Mucosa of stomach (tissue), 1 donor: ENCODE measurements around the gene AS3MT.
"Not testable (repeated sequence)": the region's sequence is repeated elsewhere in the genome, so short reads cannot be mapped to it uniquely, and the experiment has no call there.

ENCODE experiments used
- H3K27me3 ChIP-seq: one replicate; pipeline ENCODE4 v1.7.0; 2013; ENCODE audit warnings: mild to moderate bottlenecking, low read length; ENCODE audit not compliant: control insufficient read depth, insufficient read depth
- H3K36me3 ChIP-seq: one replicate; pipeline ENCODE4 v1.7.0; 2013; ENCODE audit warnings: low read length; ENCODE audit not compliant: control insufficient read depth, insufficient read depth
- H3K4me1 ChIP-seq: one replicate; pipeline ENCODE4 v1.7.0; 2013; ENCODE audit warnings: mild to moderate bottlenecking, low read length; ENCODE audit not compliant: control insufficient read depth, insufficient read depth
- H3K4me3 ChIP-seq: one replicate; pipeline ENCODE4 v1.7.0; 2013; ENCODE audit warnings: low read length
- H3K9ac ChIP-seq: one replicate; pipeline ENCODE4 v1.7.0; 2013; ENCODE audit warnings: mild to moderate bottlenecking, low read length, moderate library complexity
- H3K9me3 ChIP-seq: one replicate; pipeline ENCODE4 v1.7.0; 2013; ENCODE audit warnings: mild to moderate bottlenecking, low read length, moderate library complexity; ENCODE audit not compliant: control insufficient read depth
- donor health status: Pancreatic carcinoma.

Gene AS3MT, protein sequence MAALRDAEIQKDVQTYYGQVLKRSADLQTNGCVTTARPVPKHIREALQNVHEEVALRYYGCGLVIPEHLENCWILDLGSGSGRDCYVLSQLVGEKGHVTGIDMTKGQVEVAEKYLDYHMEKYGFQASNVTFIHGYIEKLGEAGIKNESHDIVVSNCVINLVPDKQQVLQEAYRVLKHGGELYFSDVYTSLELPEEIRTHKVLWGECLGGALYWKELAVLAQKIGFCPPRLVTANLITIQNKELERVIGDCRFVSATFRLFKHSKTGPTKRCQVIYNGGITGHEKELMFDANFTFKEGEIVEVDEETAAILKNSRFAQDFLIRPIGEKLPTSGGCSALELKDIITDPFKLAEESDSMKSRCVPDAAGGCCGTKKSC

DNA sequence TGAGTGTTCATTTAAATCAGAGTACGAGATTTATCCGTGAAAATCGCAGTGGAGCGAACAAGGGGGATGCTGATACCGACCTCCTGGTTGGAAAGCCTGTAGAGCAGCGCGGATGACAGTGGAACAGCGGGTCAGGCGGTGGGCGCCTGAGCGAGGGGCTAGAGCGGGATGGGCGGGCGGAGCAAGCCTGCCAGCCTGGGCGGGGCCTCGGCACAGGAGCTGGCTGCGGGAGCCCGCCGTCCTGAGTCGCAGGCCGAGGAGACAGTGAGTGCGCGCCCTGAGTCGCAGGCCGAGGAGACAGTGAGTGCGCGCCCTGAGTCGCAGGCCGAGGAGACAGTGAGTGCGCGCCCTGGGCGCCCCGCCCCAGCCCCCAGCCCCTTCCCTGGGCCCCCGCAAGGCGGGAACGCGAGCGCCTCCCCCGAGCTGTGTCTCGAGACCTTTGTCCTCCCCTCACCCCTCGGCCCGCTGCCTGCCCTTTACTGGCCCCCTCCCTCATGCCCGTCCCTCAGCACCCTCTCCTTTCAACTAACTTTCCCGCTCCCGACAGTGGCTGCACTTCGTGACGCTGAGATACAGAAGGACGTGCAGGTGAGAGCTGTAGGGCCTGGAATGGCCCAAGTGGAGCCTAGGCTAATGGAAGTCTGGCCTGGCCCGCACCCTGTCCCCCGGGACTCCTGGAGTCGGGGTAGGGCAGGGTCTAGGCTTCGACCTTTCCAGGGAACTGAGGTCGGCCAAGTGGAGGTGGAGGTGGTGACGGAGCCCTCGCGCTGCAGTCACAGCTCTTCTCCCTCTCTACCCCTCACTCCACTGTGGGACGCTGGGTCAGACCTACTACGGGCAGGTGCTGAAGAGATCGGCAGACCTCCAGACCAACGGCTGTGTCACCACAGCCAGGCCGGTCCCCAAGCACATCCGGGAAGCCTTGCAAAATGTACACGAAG is at the start of gene AS3MT:
TSS of gene AS3MT (plus strand) at position 213 of the 941 bp plus-strand sequence. CDS start at position 336, 123 bp downstream.
- H3K9me3 ChIP-seq, result no peaks in the 10 kb centered on the region
- H3K4me3 ChIP-seq, result no peak within 1 kb of the TSS
- peaks cover 8% of the 10 kb centered on the region for H3K27me3 ChIP-seq
- no peaks in the 10 kb centered on the region for H3K36me3 ChIP-seq
- H3K4me1 ChIP-seq, result peaks cover 9% of the 10 kb centered on the region
- peak within 1 kb of the TSS; percentile 64 for H3K9ac ChIP-seq

DNA sequence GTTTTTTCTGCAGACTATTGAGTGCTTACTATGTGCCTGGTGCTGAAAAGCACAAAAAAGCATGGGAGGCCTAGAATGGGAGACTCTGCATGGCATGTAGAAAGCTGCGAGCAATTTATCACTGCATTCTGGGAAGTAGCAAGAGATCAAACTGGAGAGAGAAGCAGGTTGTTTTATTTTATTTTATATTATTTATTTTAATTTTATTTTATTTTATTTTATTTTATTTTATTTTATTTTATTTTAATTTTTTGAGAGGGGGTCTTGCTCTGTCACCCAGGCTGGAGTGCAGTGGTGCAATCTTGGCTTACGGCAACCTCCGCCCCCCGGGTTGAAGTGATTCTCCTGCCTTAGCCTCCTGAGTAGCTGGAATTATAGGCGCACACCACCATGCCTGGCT is 49.3 kb upstream of the AS3MT start:
- not testable (repeated sequence) for H3K9ac ChIP-seq, H3K4me1 ChIP-seq, H3K9me3 ChIP-seq, H3K27me3 ChIP-seq, H3K36me3 ChIP-seq, H3K4me3 ChIP-seq

DNA sequence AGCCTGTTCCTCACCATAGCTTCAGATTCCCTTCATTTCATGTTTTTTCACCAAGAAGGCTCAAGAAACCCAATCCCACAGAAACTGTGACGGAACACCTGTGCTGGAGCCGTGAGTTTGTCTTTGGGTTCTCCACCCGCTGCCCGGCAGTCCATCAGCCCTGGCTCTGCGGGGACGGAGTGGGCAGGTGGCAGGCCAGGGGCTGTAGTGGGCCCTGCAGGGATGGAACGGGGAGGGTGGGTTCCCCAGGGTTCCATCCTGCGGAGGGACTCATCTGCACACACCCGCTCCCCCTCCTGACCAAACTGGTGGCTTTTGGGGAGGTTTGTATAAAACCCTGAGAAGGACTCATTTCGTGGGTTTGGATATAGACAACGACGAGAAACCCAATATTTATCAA is 47.0 kb upstream of the AS3MT start:
- Histone ChIP-seq H3K4me3 (no peak overlapping the region), H3K9me3 (no peaks in the 10 kb centered on the region), H3K27me3 (no peaks in the 10 kb centered on the region), H3K36me3 (no peaks in the 10 kb centered on the region), H3K4me1 (no peaks in the 10 kb centered on the region), H3K9ac (no peak overlapping the region)

DNA sequence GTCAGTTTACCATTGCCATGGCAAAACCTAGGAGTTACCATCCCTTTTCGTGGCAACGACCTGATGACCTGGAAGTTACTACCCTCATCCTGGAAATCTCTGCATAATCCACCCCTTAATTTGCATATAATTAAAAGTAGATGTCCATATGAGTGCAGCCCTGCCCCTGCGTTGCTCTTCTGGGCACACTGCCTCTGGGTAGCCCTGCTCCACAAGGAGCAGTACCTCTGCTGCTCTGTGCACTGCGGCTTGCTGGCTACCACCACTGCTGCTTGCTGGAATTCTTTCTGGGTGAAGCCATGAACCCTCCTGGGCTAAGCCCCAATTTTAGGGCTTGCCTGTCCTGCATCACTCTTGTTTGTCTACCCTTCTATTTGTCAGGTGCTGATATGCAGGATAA is 44.6 kb upstream of the AS3MT start:
- Histone ChIP-seq H3K27me3 (no peaks in the 10 kb centered on the region), H3K4me3 (no peak overlapping the region)

DNA sequence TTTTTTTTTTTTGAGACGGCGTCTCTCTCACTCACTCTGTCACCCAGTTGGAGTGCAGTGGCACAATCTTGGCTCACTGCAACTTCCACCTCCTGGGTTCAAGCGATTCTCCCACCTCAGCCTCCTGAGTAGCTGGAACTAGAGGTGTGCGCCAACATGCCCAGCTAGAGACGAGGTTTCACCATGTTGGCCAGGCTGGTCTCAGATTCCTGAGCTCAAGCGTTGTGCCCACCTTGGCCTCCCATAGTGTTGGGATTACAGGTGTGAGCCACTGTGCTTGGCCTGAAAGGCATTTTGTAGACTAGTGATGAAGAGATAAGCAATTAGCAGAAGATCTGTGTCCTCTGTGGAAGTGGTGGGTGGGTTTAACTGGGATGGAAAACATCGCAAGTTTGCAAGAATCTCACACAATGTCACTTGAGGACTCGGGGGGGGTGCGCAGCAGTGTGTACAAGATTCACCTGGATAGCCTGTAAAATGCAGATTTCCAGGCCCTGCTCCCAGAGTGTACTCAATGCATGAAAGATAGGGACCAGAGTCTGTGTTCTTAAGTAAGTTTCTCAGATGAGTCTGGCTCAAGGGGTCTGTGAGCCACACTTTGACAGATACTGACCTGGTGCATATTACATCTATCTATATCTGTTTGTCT is 43.0 kb upstream of the AS3MT start:
- H3K9ac ChIP-seq, result no peak overlapping the region
- H3K9me3 ChIP-seq, result no peaks in the 10 kb centered on the region
- H3K4me1 ChIP-seq, result no peaks in the 10 kb centered on the region
- H3K27me3 ChIP-seq, result no peaks in the 10 kb centered on the region
- H3K4me3 ChIP-seq, result no peak overlapping the region
- H3K36me3 ChIP-seq, result no peaks in the 10 kb centered on the region

More for the DNA sequence above, 44.6 kb upstream of the AS3MT start:
- H3K4me1 ChIP-seq, result no peaks in the 10 kb centered on the region
- H3K9me3 ChIP-seq, result no peaks in the 10 kb centered on the region
- no peak overlapping the region for H3K9ac ChIP-seq
- H3K36me3 ChIP-seq, result no peaks in the 10 kb centered on the region

DNA sequence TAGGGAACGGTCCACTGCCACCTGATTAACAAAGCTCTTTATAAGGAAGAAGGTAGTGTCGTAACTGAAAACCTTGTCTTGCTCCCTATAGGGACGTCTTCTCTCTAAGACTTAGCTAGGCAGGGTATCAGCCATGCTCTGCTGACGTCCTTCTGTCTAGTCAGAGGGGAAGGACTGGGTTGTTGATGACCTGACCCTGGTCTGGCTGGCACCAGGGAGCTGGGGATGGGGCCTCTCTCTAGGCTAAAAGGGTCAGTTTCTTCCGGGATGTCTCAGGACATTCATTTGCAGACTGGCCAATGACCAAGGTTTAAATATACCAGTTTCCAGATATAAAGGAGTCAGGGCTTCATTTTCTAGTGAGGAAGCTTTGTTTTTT is 41.7 kb upstream of the AS3MT start:
- Histone ChIP-seq H3K27me3 (no peaks in the 10 kb centered on the region), H3K9me3 (no peaks in the 10 kb centered on the region), H3K4me3 (no peak overlapping the region)

DNA sequence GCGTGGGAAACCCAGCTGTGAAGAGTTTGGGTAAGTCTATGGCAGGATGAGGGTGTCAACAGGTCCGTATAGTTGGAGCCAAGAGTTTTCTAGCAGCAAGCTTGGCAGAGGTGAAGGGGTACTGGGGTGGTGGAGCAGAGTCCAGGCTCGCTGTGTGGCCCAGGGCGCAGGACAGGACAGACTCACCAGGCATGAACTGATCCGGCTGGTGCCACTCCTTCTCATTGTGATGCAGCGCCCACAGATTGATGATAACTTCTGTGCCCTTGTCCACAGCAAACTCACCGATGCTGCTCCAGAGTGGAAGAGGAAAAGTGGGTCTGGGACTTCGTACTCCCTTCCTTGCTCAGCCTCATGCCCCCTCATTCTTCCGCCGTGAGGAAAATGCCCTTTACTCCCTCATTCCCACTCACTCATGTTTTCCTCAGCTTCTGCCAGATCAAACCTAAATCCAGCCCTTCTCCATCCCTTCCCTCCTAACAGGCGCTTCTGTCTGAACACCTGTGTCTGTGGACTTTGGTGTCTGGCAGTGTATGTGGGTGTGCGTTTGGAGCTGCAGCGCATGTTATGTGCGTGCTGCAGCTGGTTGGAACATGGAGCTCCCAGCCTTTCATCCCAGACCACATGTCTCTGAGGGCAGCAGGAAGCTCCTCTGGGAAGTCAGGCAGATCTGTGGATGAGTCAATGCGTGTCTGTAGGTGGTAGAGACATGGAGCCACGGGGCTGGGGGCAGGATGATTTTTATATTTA is 37.8 kb upstream of the AS3MT start:
- Histone ChIP-seq H3K9ac (no peak overlapping the region), H3K9me3 (no peaks in the 10 kb centered on the region), H3K4me1 (peaks cover 14% of the 10 kb centered on the region), H3K36me3 (no peaks in the 10 kb centered on the region), H3K27me3 (no peaks in the 10 kb centered on the region), H3K4me3 (no peak overlapping the region)

More for the DNA sequence above, 41.7 kb upstream of the AS3MT start:
- H3K36me3 ChIP-seq, result no peaks in the 10 kb centered on the region
- H3K4me1 ChIP-seq, result no peaks in the 10 kb centered on the region
- H3K9ac ChIP-seq, result no peak overlapping the region

DNA sequence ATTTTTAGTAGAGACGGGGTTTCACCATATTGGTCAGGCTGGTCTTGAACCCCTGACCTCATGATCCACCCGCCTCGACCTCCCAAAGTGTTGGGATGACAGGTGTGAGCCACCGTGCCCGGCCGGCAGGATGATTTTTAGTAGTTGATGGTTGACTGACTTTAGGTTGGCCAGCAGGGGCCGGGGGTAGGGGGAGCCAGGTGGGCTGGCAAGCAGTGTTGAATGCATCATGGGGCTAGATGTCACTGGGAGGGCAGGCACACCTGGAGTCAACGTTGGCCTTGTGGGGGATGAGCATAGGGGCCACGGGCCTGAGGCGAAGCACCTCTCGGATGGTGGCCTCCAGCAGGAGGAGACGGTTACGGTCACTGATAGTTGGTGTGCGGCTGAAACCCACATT is 37.0 kb upstream of the AS3MT start:
- peaks cover 14% of the 10 kb centered on the region for H3K4me1 ChIP-seq
- H3K9me3 ChIP-seq, result no peaks in the 10 kb centered on the region
- no peaks in the 10 kb centered on the region for H3K36me3 ChIP-seq

DNA sequence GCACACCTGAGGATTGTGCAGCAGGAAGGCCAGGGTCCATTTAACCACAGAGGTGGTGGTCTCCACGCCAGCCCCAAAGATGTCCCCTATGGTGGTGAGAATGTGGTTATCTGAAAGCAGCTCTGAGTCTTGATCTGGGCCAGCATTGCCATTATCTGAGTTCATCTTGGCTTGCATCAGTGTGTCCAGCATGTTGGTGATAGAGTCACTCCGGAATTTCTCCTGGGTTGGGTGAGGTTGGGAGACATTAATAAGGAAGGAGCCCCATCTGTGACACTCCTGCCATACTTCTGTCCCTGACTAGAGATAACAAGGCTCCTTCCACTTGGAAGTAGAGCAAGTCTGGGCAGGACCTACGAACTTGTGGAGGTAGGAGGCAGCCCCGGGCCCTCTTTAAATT is 36.3 kb upstream of the AS3MT start:
- no peaks in the 10 kb centered on the region for H3K36me3 ChIP-seq
- no peak overlapping the region for H3K4me3 ChIP-seq
- H3K27me3 ChIP-seq, result no peaks in the 10 kb centered on the region
- H3K9ac ChIP-seq, result no peak overlapping the region
- H3K9me3 ChIP-seq, result peaks cover 6% of the 10 kb centered on the region
- H3K4me1 ChIP-seq, result peaks cover 14% of the 10 kb centered on the region

More for the DNA sequence above, 37.0 kb upstream of the AS3MT start:
- H3K4me3 ChIP-seq, result no peak overlapping the region
- no peaks in the 10 kb centered on the region for H3K27me3 ChIP-seq
- H3K9ac ChIP-seq, result no peak overlapping the region

DNA sequence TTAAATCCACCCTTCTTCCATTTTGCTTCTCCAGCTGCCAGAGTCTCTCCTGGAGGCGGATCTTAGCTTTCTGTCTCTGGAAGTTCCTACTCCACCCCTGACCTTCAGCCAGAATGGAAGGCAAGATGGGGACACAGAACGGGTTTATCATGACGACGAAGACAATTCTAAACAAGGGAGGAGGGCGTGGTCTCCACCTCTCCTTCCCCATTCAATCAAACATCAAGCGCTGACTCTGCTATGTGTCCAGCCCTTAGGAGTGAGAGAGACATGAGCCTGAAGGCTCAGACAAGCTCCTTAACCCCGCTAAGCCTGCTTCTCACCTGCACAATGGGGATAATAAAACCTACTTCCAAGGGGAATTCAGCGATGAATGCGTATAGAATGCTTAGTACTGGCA is 35.1 kb upstream of the AS3MT start:
- no peaks in the 10 kb centered on the region for H3K27me3 ChIP-seq
- peaks cover 6% of the 10 kb centered on the region for H3K9me3 ChIP-seq
- peaks cover 14% of the 10 kb centered on the region for H3K4me1 ChIP-seq
- H3K36me3 ChIP-seq, result no peaks in the 10 kb centered on the region
- no peak overlapping the region for H3K4me3 ChIP-seq
- H3K9ac ChIP-seq, result no peak overlapping the region

DNA sequence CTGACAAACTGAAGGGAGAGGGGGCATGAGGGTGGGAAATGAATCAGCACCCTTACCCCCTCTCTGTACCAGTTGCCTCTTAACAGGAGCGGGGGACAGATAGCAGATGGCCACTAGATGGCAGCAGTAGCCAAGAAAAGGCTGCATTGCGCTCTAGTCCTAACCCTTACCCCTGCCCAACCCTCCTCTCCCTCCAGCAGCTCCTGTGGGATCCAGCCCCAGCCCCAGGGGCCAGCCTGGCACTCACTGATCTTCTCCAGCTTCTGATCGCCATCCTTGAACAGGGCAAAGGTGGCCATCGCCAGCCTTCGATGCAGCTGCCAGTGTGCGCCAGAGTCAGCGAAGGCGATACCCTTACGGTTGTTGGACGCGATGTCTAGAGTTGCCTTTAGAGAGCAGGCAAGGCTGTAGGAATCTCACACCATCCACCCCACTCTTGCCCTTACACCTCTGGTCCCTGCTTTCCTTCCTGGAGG is 34.2 kb upstream of the AS3MT start:
- Histone ChIP-seq H3K36me3 (no peaks in the 10 kb centered on the region), H3K4me1 (peaks cover 14% of the 10 kb centered on the region), H3K9me3 (peaks cover 6% of the 10 kb centered on the region), H3K4me3 (no peak overlapping the region), H3K27me3 (no peaks in the 10 kb centered on the region), H3K9ac (no peak overlapping the region)
